Hepatocyte (in vitro differentiated cells): Measurements from ENCODE around the gene RIC8A. TPM values are rescaled to one million over a fixed set of nuclear protein-coding genes. Genes with fewer than 3 reads are reported as not detected.
A peak's percentile ranks its signal among the peaks of the same experiment; 100 is the strongest.

ENCODE experiments used
- DNase-seq: peaks from one replicate; pipeline ENCODE4 v3.0.0-alpha.2; 2016; ENCODE audit warnings: low spot score
- H2AFZ ChIP-seq: fragments of 200-600 bp; sonication (generic); 2 replicates; pipeline ENCODE4 v1.6.0; 2016; ENCODE audit warnings: antibody characterized with exemption, mild to moderate bottlenecking
- H3K27ac ChIP-seq: fragments of 200-600 bp; sonication (generic); 2 replicates; pipeline ENCODE4 v1.5.1; 2016; ENCODE audit warnings: mild to moderate bottlenecking
- H3K27me3 ChIP-seq: fragments of 200-600 bp; sonication (generic); 2 replicates; pipeline ENCODE4 v1.6.1; 2016
- H3K36me3 ChIP-seq: fragments of 200-600 bp; sonication (generic); replicated peaks from 2 replicates; pipeline ENCODE4 v1.5.1; 2016; ENCODE audit warnings: low read depth; ENCODE audit not compliant: insufficient read depth
- H3K4me1 ChIP-seq: fragments of 200-600 bp; sonication (generic); 2 replicates; pipeline ENCODE4 v1.5.1; 2016; ENCODE audit warnings: mild to moderate bottlenecking, moderate library complexity; ENCODE audit not compliant: insufficient read depth
- H3K4me2 ChIP-seq: fragments of 200-600 bp; sonication (generic); 2 replicates; pipeline ENCODE4 v1.6.0; 2016
- H3K4me3 ChIP-seq: fragments of 200-600 bp; sonication (generic); 2 replicates; pipeline ENCODE4 v1.5.1; 2016; ENCODE audit warnings: mild to moderate bottlenecking
- H3K79me2 ChIP-seq: fragments of 200-600 bp; sonication (generic); 2 replicates; pipeline ENCODE4 v1.6.0; 2017; ENCODE audit warnings: mild to moderate bottlenecking
- H3K9me2 ChIP-seq: fragments of 200-600 bp; sonication (generic); replicated peaks from 2 replicates; pipeline ENCODE4 v1.6.0; 2017; ENCODE audit warnings: mild to moderate bottlenecking; ENCODE audit not compliant: insufficient read depth
- H3K9me3 ChIP-seq: fragments of 200-600 bp; sonication (generic); 2 replicates; pipeline ENCODE4 v1.5.1; 2016; ENCODE audit warnings: low read depth, mild to moderate bottlenecking
- H4K20me1 ChIP-seq: fragments of 200-600 bp; sonication (generic); 2 replicates; pipeline ENCODE4 v1.6.0; 2016; ENCODE audit warnings: mild to moderate bottlenecking; ENCODE audit not compliant: insufficient read depth, poor library complexity, severe bottlenecking
- CTCF ChIP-seq: fragments of 200-600 bp; sonication (generic); IDR thresholded peaks from 2 replicates; pipeline ENCODE4 v1.5.1; 2016; ENCODE audit warnings: antibody characterized with exemption, mild to moderate bottlenecking; ENCODE audit not compliant: poor library complexity
- EZH2 ChIP-seq: fragments of 200-600 bp; sonication (generic); IDR thresholded peaks from 2 replicates; pipeline ENCODE4 v1.6.1; 2016; ENCODE audit warnings: antibody characterized with exemption, mild to moderate bottlenecking, borderline replicate concordance
- EZH2phosphoT487 ChIP-seq: fragments of 200-600 bp; sonication (generic); IDR thresholded peaks from one replicate; pipeline ENCODE4 v1.6.1; 2018; ENCODE audit warnings: antibody characterized with exemption, mild to moderate bottlenecking, low read depth, moderate library complexity; ENCODE audit not compliant: unreplicated experiment, severe bottlenecking
- WGBS: methylation state at CpG from one replicate; pipeline ENCODE4 v1.1.6; 2016; ENCODE audit warnings: low lambda C conversion rate; ENCODE audit errors: missing lambda C conversion rate; 5-methylcytosine and 5-hydroxymethylcytosine counted together
- polyA plus RNA-seq: library from polyadenylated mRNA; unstranded; fragments of >200 nt; fragmentation: Nextera tagmentation; extraction: Ambion mirVana; gene quantifications from 2 replicates; pipeline ENCODE4 v1.2.1, GENCODE V29; 2016
- total RNA-seq: library from RNA; depleted of rRNA; stranded (reverse); fragments of >200 nt; gene quantifications from 2 replicates; pipeline ENCODE4 v1.2.3, GENCODE V29; 2014

Gene RIC8A
- total and polyA plus RNA-seq, 2 experiments from 2014 or later = 75.6 to 82.1 TPM

DNA sequence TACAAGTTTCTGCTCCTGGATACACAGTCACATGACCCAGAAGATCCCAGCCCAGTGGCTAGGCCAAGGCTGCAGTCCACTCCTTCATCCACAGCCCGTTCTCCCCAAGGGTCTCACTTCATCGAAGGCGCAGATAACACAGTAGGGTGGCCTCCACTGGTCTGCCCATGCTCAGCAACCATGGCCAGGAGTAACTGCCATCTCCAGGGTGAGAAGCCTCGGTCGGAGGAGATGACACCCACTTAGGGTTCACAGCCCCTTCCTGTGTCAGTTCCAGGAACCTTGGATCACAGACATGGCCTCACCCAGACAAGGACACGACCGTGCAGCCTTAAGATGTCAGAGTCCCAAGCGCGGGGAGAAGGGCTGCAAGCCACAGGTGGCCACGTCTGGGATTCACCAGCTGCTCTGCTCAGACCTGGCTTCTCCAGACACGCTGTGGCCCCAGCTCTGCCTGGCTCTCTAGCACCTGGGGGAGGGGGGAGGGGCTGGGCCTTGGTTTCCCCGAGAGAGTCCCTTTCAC, 2.9 kb upstream of the RIC8A start:
- WGBS = 98% methylated on average over 12 of the region's 12 CpGs
- Histone ChIP-seq H3K9me3 (no peaks in the 10 kb centered on the region), H3K4me3 (no peak overlapping the region), H3K9me2 (no peaks in the 10 kb centered on the region), H2AFZ (no peak overlapping the region), H4K20me1 (peaks cover 43% of the 10 kb centered on the region), H3K4me1 (peaks cover 17% of the 10 kb centered on the region), H3K79me2 (peaks cover 49% of the 10 kb centered on the region), H3K36me3 (no peaks in the 10 kb centered on the region), H3K27ac (no peak overlapping the region), H3K4me2 (peak overlapping the region; percentile 100), H3K27me3 (no peaks in the 10 kb centered on the region)
- TF ChIP-seq EZH2 = no peak
- TF ChIP-seq EZH2phosphoT487 = no peak
- DNase-seq = no peak

DNA sequence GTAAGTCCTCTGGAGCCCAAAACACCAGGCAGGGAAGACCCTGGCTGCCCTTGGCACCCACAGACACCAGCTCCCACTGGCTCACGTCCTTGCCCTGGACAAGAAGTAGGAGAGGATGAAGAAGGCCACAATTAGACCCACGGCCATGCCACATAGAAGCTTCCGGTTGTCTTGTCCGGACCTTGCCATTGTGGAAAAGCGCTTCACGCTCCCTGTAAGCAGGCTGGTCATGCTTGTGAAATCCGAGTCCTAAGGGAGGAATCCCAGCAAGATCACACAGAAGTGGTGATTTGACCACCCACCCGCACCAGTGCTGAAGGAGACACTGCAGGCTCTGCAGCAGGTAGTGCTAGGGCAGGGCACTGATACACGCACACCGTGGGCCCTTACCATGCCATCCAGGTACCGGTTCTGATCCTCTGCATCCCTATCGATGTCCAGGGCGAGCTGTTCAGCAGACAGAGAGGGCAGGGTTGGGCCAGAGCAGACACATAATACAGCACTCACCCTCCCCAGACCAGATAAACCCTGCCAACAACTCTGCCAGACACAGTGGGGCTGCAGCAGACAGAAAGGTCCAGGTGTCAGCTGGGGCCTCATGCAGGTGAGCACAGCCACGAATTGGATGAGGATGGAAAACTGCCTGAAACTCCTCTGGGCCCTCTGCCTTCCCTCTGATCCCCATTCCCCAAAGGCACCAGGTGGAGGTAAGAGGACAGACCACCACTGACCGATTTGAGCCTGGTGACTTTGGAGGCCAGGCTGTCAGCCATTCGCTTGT, 2.1 kb upstream of the RIC8A start:
- Histone ChIP-seq H2AFZ (no peak overlapping the region), H4K20me1 (peaks cover 47% of the 10 kb centered on the region), H3K79me2 (peaks cover 56% of the 10 kb centered on the region), H3K9me2 (no peaks in the 10 kb centered on the region), H3K36me3 (no peaks in the 10 kb centered on the region), H3K4me3 (peak overlapping the region; percentile 69), H3K4me2 (peak overlapping the region; percentile 100), H3K27ac (peak overlapping the region; percentile 94), H3K27me3 (no peaks in the 10 kb centered on the region), H3K4me1 (peaks cover 24% of the 10 kb centered on the region), H3K9me3 (no peaks in the 10 kb centered on the region)
- TF ChIP-seq EZH2phosphoT487 (no peak), CTCF (no peak), EZH2 (no peak)
- WGBS = 95% methylated on average over 16 of the region's 16 CpGs
- DNase-seq = no peak

- Histone ChIP-seq H3K36me3 (no peaks in the 10 kb centered on the region), H3K4me2 (peak overlapping the region; percentile 100), H3K27me3 (no peaks in the 10 kb centered on the region), H3K4me1 (peaks cover 26% of the 10 kb centered on the region), H3K9me2 (no peaks in the 10 kb centered on the region), H2AFZ (no peak overlapping the region), H3K79me2 (peaks cover 62% of the 10 kb centered on the region), H4K20me1 (peaks cover 50% of the 10 kb centered on the region), H3K9me3 (no peaks in the 10 kb centered on the region), H3K4me3 (peak overlapping the region; percentile 69), H3K27ac (peak overlapping the region; percentile 94)
- TF ChIP-seq CTCF = no peak
- no peak for TF ChIP-seq EZH2phosphoT487
- no peak for TF ChIP-seq EZH2
- WGBS = 90% methylated on average over 7 of the region's 7 CpGs
- no peak for DNase-seq
Measured at GRCh38 chr11:206002-206384, 1.5 kb upstream of the RIC8A start.

- no peaks in the 10 kb centered on the region for H3K27me3 ChIP-seq
- H3K9me2 ChIP-seq = no peaks in the 10 kb centered on the region
- peaks cover 50% of the 10 kb centered on the region for H4K20me1 ChIP-seq
- no peaks in the 10 kb centered on the region for H3K36me3 ChIP-seq
- peaks cover 67% of the 10 kb centered on the region for H3K79me2 ChIP-seq
- no peak overlapping the region for H2AFZ ChIP-seq
- H3K27ac ChIP-seq = peak overlapping the region; percentile 94
- H3K9me3 ChIP-seq = no peaks in the 10 kb centered on the region
- peak overlapping the region; percentile 69 for H3K4me3 ChIP-seq
- H3K4me2 ChIP-seq = peak overlapping the region; percentile 100
- DNase-seq = peak; percentile 54
- TF ChIP-seq CTCF (no peak), EZH2phosphoT487 (no peak), EZH2 (no peak)
- 8% methylated on average over 36 of the region's 39 CpGs for WGBS
- H3K4me1 ChIP-seq = peaks cover 26% of the 10 kb centered on the region
Measured at GRCh38 chr11:206526-207207, 841 bp upstream of the RIC8A start.
